ENCODE data around the gene IMP4. TPM values are rescaled to one million over a fixed set of nuclear protein-coding genes. Genes with fewer than 3 reads are reported as not detected.

The IMP4 gene
- total and polyA plus RNA-seq, 2 experiments from 2014 or later, result 87.8 to 147 TPM

DNA sequence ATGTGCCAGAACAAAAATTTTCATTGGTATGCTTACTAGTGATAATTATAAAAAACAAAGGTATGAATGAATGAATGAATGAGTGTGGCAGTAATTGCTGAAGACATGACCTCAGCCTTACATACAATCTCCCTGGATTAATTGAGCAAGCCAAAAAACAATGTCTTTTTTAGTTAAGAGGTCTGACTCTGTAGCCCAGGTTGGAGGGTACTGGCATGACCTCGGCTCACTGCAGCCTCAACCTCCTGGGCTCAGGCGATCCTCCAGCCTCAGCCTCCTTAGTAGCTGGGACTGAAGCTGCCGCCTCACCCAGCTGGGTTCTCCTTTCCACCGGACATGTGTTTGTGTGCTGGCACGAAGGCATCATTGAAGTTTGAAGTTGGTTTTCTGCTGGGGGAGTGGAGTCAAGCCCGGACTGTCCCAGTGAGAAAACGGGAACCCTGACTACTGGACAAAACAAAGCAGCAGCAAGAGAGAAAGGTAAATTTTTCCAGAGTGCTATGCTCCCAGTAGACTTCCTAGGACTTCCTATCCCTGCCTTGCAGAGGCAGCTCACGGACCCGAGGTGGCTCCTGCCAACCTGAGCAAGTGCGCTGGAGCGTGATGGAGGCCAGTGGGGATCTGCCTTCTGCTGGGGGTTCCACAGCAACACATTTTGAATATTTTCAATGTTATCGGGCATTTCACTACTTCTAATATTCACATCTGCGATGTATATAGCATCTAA is 6.4 kb upstream of the IMP4 start:
- peaks cover 11% of the 10 kb centered on the region for H3K4me1 Mint-ChIP-seq
- TF ChIP-seq, protein P1, sequence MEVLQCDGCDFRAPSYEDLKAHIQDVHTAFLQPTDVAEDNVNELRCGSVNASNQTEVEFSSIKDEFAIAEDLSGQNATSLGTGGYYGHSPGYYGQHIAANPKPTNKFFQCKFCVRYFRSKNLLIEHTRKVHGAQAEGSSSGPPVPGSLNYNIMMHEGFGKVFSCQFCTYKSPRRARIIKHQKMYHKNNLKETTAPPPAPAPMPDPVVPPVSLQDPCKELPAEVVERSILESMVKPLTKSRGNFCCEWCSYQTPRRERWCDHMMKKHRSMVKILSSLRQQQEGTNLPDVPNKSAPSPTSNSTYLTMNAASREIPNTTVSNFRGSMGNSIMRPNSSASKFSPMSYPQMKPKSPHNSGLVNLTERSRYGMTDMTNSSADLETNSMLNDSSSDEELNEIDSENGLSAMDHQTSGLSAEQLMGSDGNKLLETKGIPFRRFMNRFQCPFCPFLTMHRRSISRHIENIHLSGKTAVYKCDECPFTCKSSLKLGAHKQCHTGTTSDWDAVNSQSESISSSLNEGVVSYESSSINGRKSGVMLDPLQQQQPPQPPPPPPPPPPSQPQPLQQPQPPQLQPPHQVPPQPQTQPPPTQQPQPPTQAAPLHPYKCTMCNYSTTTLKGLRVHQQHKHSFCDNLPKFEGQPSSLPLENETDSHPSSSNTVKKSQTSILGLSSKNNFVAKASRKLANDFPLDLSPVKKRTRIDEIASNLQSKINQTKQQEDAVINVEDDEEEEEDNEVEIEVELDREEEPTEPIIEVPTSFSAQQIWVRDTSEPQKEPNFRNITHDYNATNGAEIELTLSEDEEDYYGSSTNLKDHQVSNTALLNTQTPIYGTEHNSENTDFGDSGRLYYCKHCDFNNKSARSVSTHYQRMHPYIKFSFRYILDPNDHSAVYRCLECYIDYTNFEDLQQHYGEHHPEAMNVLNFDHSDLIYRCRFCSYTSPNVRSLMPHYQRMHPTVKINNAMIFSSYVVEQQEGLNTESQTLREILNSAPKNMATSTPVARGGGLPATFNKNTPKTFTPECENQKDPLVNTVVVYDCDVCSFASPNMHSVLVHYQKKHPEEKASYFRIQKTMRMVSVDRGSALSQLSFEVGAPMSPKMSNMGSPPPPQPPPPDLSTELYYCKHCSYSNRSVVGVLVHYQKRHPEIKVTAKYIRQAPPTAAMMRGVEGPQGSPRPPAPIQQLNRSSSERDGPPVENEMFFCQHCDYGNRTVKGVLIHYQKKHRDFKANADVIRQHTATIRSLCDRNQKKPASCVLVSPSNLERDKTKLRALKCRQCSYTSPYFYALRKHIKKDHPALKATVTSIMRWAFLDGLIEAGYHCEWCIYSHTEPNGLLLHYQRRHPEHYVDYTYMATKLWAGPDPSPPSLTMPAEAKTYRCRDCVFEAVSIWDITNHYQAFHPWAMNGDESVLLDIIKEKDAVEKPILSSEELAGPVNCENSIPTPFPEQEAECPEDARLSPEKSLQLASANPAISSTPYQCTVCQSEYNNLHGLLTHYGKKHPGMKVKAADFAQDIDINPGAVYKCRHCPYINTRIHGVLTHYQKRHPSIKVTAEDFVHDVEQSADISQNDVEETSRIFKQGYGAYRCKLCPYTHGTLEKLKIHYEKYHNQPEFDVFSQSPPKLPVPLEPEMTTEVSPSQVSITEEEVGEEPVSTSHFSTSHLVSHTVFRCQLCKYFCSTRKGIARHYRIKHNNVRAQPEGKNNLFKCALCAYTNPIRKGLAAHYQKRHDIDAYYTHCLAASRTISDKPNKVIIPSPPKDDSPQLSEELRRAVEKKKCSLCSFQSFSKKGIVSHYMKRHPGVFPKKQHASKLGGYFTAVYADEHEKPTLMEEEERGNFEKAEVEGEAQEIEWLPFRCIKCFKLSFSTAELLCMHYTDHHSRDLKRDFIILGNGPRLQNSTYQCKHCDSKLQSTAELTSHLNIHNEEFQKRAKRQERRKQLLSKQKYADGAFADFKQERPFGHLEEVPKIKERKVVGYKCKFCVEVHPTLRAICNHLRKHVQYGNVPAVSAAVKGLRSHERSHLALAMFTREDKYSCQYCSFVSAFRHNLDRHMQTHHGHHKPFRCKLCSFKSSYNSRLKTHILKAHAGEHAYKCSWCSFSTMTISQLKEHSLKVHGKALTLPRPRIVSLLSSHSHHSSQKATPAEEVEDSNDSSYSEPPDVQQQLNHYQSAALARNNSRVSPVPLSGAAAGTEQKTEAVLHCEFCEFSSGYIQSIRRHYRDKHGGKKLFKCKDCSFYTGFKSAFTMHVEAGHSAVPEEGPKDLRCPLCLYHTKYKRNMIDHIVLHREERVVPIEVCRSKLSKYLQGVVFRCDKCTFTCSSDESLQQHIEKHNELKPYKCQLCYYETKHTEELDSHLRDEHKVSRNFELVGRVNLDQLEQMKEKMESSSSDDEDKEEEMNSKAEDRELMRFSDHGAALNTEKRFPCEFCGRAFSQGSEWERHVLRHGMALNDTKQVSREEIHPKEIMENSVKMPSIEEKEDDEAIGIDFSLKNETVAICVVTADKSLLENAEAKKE (CRISPR knock-in tag; IDR thresholded peaks at IDR 0.05), result no peak
- TF ChIP-seq EZH2 (IDR thresholded peaks at IDR 0.05; ENCODE audit: low read depth, unreplicated experiment) (no peak), REST (IDR thresholded peaks at IDR 0.05; ENCODE audit: unreplicated experiment) (no peak), STAT1 (IDR thresholded peaks at IDR 0.05; ENCODE audit: unreplicated experiment) (no peak), CTCF (conservative IDR thresholded peaks at IDR 0.05; ENCODE audit: low read depth in 2 of 2) (no peak), ZNF331 (CRISPR knock-in tag; IDR thresholded peaks at IDR 0.05; ENCODE audit: low read depth) (no peak), CREB1 (CRISPR knock-in tag; IDR thresholded peaks at IDR 0.05; ENCODE audit: low read depth) (no peak), EZH2phosphoT487 (IDR thresholded peaks at IDR 0.05; ENCODE audit: unreplicated experiment) (no peak), NANOG (IDR thresholded peaks at IDR 0.05; ENCODE audit: borderline replicate concordance) (no peak), POLR2AphosphoS5 (IDR thresholded peaks at IDR 0.05; ENCODE audit: low read depth) (no peak), ZNF114 (CRISPR knock-in tag; IDR thresholded peaks at IDR 0.05) (no peak), JUNB (IDR thresholded peaks at IDR 0.05; ENCODE audit: unreplicated experiment) (no peak)
- TF ChIP-seq, protein P2, sequence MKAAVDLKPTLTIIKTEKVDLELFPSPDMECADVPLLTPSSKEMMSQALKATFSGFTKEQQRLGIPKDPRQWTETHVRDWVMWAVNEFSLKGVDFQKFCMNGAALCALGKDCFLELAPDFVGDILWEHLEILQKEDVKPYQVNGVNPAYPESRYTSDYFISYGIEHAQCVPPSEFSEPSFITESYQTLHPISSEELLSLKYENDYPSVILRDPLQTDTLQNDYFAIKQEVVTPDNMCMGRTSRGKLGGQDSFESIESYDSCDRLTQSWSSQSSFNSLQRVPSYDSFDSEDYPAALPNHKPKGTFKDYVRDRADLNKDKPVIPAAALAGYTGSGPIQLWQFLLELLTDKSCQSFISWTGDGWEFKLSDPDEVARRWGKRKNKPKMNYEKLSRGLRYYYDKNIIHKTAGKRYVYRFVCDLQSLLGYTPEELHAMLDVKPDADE (IDR thresholded peaks at IDR 0.05), result no peak
- Histone ChIP-seq H3K27me3 (ENCODE audit: insufficient read depth) (peaks cover under 1% of the 10 kb centered on the region; the same call in 1 of the 2 replicates), H3K9me2 (ENCODE audit: insufficient read depth) (no peaks in the 10 kb centered on the region), H3K4me3 (peak overlapping the region; percentile 73), H3K27ac (ENCODE audit: low read depth) (no peak overlapping the region), H3F3A (replicated peaks; ENCODE audit: low read depth) (no peaks in the 10 kb centered on the region), H3K4me1 (ENCODE audit: insufficient read depth) (peaks cover 7% of the 10 kb centered on the region; the same call in 1 of the 2 replicates), H3K4me2 (peak overlapping the region; percentile 76), H2AFZ (peak overlapping the region; percentile 84), H3K36me3 (ENCODE audit: insufficient read depth) (no peaks in the 10 kb centered on the region), H3K79me2 (replicated peaks; ENCODE audit: insufficient read depth) (no peaks in the 10 kb centered on the region), H4K20me1 (replicated peaks; ENCODE audit: insufficient read depth) (no peaks in the 10 kb centered on the region)
- H3K9me3 Mint-ChIP-seq, result peaks cover 6% of the 10 kb centered on the region
- H3K4me3 Mint-ChIP-seq, result peak overlapping the region; percentile 91
- DNase-seq (ENCODE audit: low spot score) (peak; percentile 17), ATAC-seq (peak; percentile 17; the same call in 2 of the 3 replicates)
- peaks cover 20% of the 10 kb centered on the region for H3K27me3 Mint-ChIP-seq (ENCODE audit: insufficient read depth, low read depth, poor library complexity)
- H3K36me3 Mint-ChIP-seq (ENCODE audit: low read depth), result peaks cover 31% of the 10 kb centered on the region
- H3K27ac Mint-ChIP-seq, result no peak overlapping the region

All from GM23338 (cell line).